Activated gamma-delta T cell treated with Interleukin-2 at 50 U/mL for 16 hours (primary cell): ENCODE data around the gene CDC42BPA.
"Not testable (repeated sequence)": the region's sequence is repeated elsewhere in the genome, so short reads cannot be mapped to it uniquely, and the experiment has no call there.

Experiments
- DNase-seq: peaks from one replicate; pipeline ENCODE4 v3.0.0-alpha.2; 2020

CDC42BPA gene

DNA sequence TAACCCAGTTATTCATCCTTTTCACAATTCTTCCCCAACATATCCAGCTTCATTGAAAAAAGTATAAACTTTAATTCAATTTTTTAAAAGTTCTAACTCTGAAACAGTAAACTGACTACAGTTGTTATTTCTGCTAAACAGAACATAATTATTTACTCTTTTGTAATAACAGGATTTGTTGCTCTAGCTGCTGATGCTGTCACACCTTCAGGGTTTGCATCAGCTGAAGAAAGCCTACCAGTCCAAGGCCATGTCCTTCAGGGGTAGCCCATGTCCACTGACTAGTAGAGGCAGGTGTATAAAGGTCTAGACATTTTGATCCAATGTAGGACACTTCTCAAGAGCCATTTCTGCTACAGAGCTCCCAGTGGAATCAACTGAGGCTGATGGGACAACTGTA, 107.7 kb downstream of the CDC42BPA start:
- no peak for DNase-seq

GRCh38 chr1:227197064-227197463, 121.2 kb downstream of the CDC42BPA start:
- no peak for DNase-seq

- no peak for DNase-seq
Observed at GRCh38 chr1:227192163-227192562, 126.1 kb downstream of the CDC42BPA start.

GRCh38 chr1:227191607-227192006, 126.7 kb downstream of the CDC42BPA start:
- no peak for DNase-seq

DNA sequence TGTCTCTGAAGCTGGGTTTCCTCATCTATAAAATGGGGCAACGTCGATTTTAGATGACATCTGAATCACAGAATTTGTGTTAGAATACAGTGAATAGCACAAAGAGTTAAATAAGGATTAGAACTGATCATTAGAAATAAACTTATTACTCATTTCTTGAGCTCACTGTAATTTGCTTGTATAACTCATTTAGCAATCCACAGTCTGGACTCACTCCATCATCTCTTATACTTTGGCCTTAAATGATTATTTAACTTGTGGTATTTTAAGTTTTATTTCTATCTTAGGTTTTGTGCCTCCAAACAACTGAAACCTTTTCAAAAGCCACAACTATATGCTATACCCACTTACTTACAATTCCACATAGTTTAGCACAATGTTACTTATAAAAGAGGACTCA, 128.0 kb downstream of the CDC42BPA start:
- no peak for DNase-seq

GRCh38 chr1:227185291-227185690, 133.0 kb downstream of the CDC42BPA start:
- DNase-seq: no peak

- DNase-seq: no peak
Observed at GRCh38 chr1:227182012-227182411, 136.3 kb downstream of the CDC42BPA start.

GRCh38 chr1:227175611-227176010, 142.7 kb downstream of the CDC42BPA start:
- DNase-seq: no peak

- no peak for DNase-seq
Observed at GRCh38 chr1:227174164-227174563, 144.1 kb downstream of the CDC42BPA start.

- DNase-seq: no peak
Observed at GRCh38 chr1:227170361-227171166, 147.7 kb downstream of the CDC42BPA start.

DNA sequence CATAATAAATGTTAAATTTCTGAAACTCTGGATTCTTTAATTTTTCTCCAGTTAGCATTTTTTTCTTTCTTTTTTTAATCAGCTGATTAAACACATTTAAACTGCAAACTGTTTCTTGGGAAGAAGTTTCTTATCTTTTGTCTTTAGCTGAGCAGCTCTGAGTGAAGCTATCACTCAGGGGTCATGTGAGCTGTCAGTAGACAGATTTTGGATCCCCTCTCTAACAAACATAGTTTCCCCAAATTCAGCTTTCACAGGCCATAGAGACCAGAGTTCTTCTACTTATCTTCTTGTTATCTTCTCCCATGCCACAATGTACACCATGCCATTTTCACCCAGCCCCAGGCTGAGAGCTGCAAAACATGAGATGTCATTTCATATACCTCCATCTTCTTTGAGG, 148.9 kb downstream of the CDC42BPA start:
- no peak for DNase-seq

GRCh38 chr1:227167276-227168101, 150.8 kb downstream of the CDC42BPA start:
- DNase-seq: no peak

GRCh38 chr1:227166559-227166958, 151.7 kb downstream of the CDC42BPA start:
- no peak for DNase-seq

GRCh38 chr1:227161470-227161869, 156.8 kb downstream of the CDC42BPA start:
- no peak for DNase-seq

GRCh38 chr1:227156520-227156919, 161.8 kb downstream of the CDC42BPA start:
- no peak for DNase-seq

GRCh38 chr1:227155688-227156087, 162.6 kb downstream of the CDC42BPA start:
- no peak for DNase-seq

DNA sequence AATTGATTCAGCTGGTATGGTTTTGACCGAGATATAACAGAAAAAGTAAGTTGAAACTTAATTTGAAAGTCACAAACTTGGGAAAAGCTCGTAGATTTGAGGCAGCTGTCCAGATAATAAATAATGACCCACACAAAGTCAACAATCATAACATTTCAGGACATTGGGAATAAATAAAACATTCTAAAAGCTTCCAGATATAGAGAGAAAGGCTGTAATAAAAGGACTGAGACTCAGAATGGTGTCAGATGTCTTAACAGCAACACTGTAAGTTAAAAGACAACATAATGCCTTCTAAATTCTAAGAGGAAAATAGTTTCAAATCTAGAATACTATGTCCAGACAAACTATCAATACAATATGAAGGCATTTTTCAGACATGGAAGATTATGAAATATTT, 163.3 kb downstream of the CDC42BPA start:
- DNase-seq: no peak

- DNase-seq: no peak
Observed at GRCh38 chr1:227152525-227152924, 165.8 kb downstream of the CDC42BPA start.

- DNase-seq: no peak
Observed at GRCh38 chr1:227140376-227140775, 177.9 kb downstream of the CDC42BPA start.

DNA sequence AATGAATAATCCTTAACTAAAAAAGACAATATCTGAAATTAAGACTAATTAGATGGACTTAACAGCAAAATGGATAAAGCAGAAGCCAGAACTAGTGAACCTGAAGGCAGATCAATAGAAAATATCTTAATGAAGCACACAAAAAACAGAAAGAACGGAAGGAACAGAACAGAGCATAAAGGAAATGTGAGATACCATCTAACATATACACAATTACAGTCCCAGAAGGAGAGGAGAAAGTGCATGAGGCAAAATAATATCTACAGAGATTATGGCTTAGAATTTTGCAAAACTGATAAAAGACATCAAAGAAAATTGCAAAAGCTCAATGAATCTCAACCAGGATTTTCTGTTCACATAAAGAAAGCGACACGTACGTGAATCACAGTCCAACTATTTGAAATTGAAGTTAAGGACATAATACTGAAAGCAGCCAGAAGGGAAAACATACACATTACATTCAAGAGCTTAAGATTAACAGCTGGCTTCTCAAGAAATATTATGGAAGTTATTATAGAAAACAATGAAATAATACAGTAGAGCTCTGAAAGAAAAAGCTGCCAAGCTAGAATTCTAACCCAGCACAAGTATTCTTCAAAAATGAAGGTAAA, 182.0 kb downstream of the CDC42BPA start:
- DNase-seq: no peak

DNA sequence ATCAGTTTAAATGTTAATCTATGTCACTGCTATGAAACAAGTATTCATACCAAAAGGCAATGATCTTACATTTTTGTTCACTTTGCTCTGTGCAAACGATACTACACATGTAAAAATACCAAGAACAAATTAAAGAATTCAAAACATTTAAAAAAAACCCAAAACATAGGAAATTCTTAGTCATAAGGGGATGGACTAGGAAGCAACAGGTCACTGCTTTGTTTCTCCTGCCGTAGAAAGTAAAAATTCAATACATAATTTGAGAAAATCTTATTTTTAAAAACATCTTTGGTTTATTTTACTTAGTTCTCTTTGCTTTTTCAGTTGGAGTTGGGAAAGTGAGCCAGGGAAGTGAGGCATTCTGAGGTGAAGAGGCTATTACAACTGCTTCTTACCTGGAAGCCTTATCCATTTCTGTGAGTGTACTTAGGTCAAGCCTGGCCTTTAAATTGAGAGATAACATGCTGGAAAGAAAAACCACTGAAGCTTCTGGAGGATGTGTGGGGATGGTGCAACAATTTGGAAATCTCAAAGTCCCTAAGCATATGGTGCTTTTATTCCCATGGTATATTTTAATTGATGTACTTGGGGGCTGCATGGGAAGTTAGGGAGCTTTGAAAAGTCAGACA, 183.5 kb downstream of the CDC42BPA start:
- no peak for DNase-seq

- not testable (repeated sequence) for DNase-seq
Observed at GRCh38 chr1:227132695-227133094, 185.6 kb downstream of the CDC42BPA start.

DNA sequence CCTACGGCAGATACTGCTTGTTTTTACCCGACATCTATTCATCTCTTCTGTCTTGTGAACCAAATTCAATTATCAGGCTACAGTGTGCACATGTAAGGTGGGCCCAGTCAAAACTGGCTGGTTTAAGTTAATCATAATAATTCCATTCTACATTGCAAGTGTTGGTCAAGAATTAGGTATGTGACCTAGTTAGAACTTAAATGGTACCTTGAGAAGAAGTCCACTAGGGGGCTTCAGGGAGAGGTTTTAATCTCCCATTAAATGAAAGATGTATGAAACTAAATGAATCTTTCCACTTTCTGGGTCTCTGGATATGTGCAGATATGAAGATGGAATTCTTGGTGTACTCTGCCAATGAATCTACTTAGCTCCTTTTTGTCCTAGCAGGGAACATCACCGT, 187.1 kb downstream of the CDC42BPA start:
- no peak for DNase-seq
